ENCODE results near the gene SLC9A7.
A peak's percentile ranks its signal among the peaks of the same experiment; 100 is the strongest.

The SLC9A7 gene

GRCh38 chrX:46643636-46644035 is 115.3 kb downstream of the SLC9A7 start:
- no peak for DNase-seq

GRCh38 chrX:46642145-46642544 is 116.8 kb downstream of the SLC9A7 start:
- DNase-seq, result peak; percentile 26

- DNase-seq, result no peak
Observed at GRCh38 chrX:46637938-46638337, 121.0 kb downstream of the SLC9A7 start.

- DNase-seq, result no peak
Observed at GRCh38 chrX:46636223-46636622, 122.7 kb downstream of the SLC9A7 start.

- no peak for DNase-seq
Observed at GRCh38 chrX:46635186-46635585, 123.7 kb downstream of the SLC9A7 start.

- no peak for DNase-seq
Observed at GRCh38 chrX:46634577-46634976, 124.3 kb downstream of the SLC9A7 start.

GRCh38 chrX:46630141-46630540 is 128.8 kb downstream of the SLC9A7 start:
- DNase-seq, result no peak

- no peak for DNase-seq
Observed at GRCh38 chrX:46628460-46629371, 130.2 kb downstream of the SLC9A7 start.

GRCh38 chrX:46627711-46628419 is 131.1 kb downstream of the SLC9A7 start:
- DNase-seq, result no peak

- DNase-seq, result no peak
Observed at GRCh38 chrX:46627062-46627461, 131.9 kb downstream of the SLC9A7 start.

GRCh38 chrX:46626566-46626965 is 132.4 kb downstream of the SLC9A7 start:
- peak; percentile 88 for DNase-seq

- DNase-seq, result no peak
Observed at GRCh38 chrX:46624090-46624786, 134.7 kb downstream of the SLC9A7 start.

- DNase-seq, result no peak
Observed at GRCh38 chrX:46621572-46621971, 137.3 kb downstream of the SLC9A7 start.

- no peak for DNase-seq
Observed at GRCh38 chrX:46620505-46620904, 138.4 kb downstream of the SLC9A7 start.

GRCh38 chrX:46618947-46619346 is 140.0 kb downstream of the SLC9A7 start:
- no peak for DNase-seq

- DNase-seq, result no peak
Observed at GRCh38 chrX:46617906-46618305, 141.0 kb downstream of the SLC9A7 start.

- no peak for DNase-seq
Observed at GRCh38 chrX:46611658-46612362, 147.1 kb downstream of the SLC9A7 start.

GRCh38 chrX:46610070-46610658 is 148.8 kb downstream of the SLC9A7 start:
- no peak for DNase-seq

- no peak for DNase-seq
Observed at GRCh38 chrX:46607916-46608315, 151.0 kb downstream of the SLC9A7 start.

GRCh38 chrX:46602468-46603102 is 156.3 kb downstream of the SLC9A7 start:
- no peak for DNase-seq

GRCh38 chrX:46601283-46601682 is 157.6 kb downstream of the SLC9A7 start:
- no peak for DNase-seq

- no peak for DNase-seq
Observed at GRCh38 chrX:46599051-46599560, 159.8 kb downstream of the SLC9A7 start.

Measured in NCI-H2227 treated with DMSO at 0.1 percent for 48 hours (cell line).